Duodenal mucosa (tissue), 2 donors: ENCODE data around the gene IL23R.

Source experiments
- H3K27ac ChIP-seq: one replicate; pipeline ENCODE4 v1.7.0; 2013; ENCODE audit warnings: low read depth, low read length
- H3K27me3 ChIP-seq, 2 donors: one replicate each; pipeline ENCODE4 v1.7.0; 2013; ENCODE audit warnings: low read length in 2 of 2, control low read depth in 1 of 2; ENCODE audit not compliant: insufficient read depth in 2 of 2, control insufficient read depth in 1 of 2
- H3K36me3 ChIP-seq, 2 donors: one replicate each; pipeline ENCODE4 v1.7.0; 2013; ENCODE audit warnings: low read length in 2 of 2, control low read depth in 1 of 2; ENCODE audit not compliant: insufficient read depth in 2 of 2, control insufficient read depth in 1 of 2
- H3K4me1 ChIP-seq, 2 donors: one replicate each; pipeline ENCODE4 v1.7.0; 2013; ENCODE audit warnings: low read length in 2 of 2, control low read depth in 1 of 2; ENCODE audit not compliant: insufficient read depth in 2 of 2, control insufficient read depth in 1 of 2
- H3K4me3 ChIP-seq, 2 donors: one replicate each; pipeline ENCODE4 v1.7.0; 2013; ENCODE audit warnings: low read length in 2 of 2, low read depth in 1 of 2
- H3K9ac ChIP-seq, 2 donors: one replicate each; pipeline ENCODE4 v1.7.0; 2013; ENCODE audit warnings: low read length in 2 of 2, low read depth in 1 of 2
- H3K9me3 ChIP-seq, 2 donors: one replicate each; pipeline ENCODE4 v1.7.0; 2013; ENCODE audit warnings: low read length in 2 of 2, control low read depth in 1 of 2; ENCODE audit not compliant: control insufficient read depth in 1 of 2

IL23R gene

DNA sequence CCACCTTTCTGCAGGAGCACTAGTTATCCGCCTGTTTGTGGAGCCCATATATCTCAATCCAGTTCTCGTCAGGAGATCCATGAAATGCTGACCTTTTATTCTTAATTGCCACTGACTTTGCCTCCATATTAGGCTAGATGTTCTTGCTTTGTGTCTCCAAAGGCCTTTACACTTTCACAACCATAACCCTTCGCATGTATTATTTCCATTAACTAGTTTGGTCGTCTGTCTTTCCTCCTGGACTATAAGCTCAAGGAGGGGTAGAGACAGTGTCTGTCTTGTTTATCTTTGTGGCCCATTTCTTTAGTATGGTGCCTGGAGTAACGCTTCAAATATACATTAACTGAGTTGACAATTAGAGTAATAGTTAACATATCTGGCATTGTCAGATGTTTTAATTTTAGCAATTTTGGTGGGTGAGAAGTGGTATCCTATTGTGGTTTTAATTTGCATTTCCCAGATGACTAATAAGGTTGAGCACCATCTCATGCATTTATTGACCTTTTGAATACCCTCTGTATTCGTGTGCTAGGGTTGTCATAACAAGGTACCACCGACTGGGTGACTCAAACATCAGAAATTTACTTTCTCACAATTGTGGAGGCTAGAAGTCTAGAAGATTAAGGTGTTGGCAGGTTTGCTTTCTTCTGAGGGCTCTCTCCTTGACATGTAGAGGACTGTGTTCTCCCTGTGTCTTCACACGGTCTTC is 119.7 kb downstream of the IL23R start:
- no peak overlapping the region for H3K9ac ChIP-seq
- H3K36me3 ChIP-seq, result no peaks in the 10 kb centered on the region
- H3K4me3 ChIP-seq, result no peak overlapping the region
- no peaks in the 10 kb centered on the region for H3K27me3 ChIP-seq
- no peak overlapping the region for H3K27ac ChIP-seq
- peaks cover 0 to 5% of the 10 kb centered on the region in 2 donors for H3K4me1 ChIP-seq
- H3K9me3 ChIP-seq, result no peaks in the 10 kb centered on the region

DNA sequence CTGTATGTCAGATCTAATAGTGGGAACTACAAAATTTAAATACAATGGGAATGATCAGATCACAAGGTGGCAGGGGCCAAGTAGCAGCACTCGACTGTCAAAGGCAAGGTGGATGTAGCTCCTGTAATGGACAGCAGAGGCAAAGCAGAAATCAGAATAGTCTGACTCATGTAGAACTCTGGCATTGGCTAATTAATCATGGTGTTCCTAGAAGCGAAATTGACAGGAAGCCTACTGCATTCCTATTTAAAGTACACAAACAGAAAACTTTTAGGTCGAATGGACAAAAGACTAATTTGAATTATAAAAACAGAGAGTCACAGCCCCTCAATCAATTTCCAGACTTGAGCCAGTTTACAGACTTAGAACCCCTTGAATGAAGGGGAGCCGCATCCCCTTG is 124.0 kb downstream of the IL23R start:
- Histone ChIP-seq H3K4me1 (no peaks in the 10 kb centered on the region), H3K27me3 (no peaks in the 10 kb centered on the region), H3K4me3 (no peak overlapping the region), H3K9ac (no peak overlapping the region), H3K27ac (no peak overlapping the region), H3K36me3 (no peaks in the 10 kb centered on the region), H3K9me3 (no peaks in the 10 kb centered on the region)

DNA sequence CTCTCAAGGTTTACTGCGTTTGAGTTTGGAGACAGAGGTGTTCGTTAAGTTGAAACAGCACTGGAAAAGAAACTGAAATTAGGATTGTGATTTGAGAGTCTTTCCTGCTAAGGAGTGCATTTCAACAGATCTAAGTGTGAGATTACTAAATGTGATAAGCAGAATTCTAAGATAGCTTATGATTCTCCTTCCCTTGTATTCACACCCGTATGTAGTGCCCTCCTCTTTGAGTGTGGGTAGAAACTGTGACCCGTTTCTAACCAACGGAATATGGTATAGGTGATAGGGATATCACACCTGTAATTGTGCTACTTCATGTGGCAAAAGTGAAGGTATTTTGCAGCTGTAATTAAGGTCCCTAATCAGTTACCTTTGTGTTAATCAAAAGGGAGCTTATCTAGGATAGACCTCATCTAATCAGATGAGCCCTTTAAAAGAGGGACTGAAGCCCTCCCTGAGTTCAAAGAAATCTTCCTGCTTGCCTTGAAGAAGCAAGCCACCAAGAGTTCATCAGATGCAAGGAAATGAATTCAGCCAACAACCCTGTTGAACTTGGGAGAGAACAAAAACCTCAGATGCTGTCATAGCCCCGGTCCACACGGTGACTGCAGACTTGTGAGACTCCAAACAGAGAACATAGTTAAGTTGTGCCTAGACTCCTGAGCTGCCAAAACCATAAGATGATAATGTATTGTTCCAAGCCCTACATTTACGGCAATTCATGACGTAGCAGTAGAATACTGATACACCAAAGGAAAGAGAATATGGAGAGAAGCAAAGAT is 128.8 kb downstream of the IL23R start:
- no peaks in the 10 kb centered on the region for H3K36me3 ChIP-seq
- H3K27me3 ChIP-seq, result no peaks in the 10 kb centered on the region
- no peaks in the 10 kb centered on the region for H3K4me1 ChIP-seq
- no peak overlapping the region for H3K27ac ChIP-seq
- no peaks in the 10 kb centered on the region for H3K9me3 ChIP-seq
- no peak overlapping the region for H3K4me3 ChIP-seq
- no peak overlapping the region for H3K9ac ChIP-seq

DNA sequence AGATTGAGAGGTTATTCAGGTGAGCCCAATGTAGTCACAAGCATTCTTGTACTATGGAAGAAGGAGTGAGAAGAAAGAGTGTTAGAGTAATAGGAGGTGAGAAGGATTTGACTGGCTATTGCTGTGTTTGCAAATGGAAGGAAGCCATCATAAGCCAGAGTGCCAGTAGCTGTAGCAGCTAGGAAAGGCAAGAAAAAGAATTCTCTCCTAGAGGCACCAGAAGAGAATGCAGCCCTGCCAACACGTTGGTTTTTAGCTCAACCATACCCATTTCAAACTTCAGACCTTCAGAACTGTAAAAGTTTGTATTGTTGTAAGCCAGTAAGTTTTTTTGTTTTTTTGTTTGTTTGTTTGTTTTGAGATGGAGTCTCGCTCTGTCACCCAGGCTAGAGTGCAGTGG is 132.5 kb downstream of the IL23R start:
- no peak overlapping the region for H3K27ac ChIP-seq
- no peak overlapping the region for H3K4me3 ChIP-seq
- H3K36me3 ChIP-seq, result no peaks in the 10 kb centered on the region
- no peak overlapping the region for H3K9ac ChIP-seq
- H3K9me3 ChIP-seq, result no peaks in the 10 kb centered on the region
- no peaks in the 10 kb centered on the region for H3K27me3 ChIP-seq
- H3K4me1 ChIP-seq, result no peaks in the 10 kb centered on the region

DNA sequence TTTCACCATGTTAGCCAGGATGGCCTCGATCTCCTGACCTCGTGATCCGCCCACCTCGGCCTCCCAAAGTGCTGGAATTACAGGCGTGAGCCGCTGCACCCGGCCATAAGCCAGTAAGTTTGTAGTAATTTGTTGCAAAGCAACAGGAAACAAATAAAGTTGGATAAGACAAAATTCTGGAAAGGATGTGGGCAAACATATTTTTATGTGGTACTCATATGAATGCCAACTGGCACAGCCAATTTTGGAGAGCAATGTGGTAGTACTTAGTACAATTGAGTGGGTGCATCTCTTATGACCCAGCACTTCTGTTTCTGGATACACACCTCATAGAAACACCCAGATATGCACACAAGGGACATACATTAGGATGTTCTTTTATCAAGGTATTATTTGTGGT is 133.0 kb downstream of the IL23R start:
- Histone ChIP-seq H3K9ac (no peak overlapping the region), H3K4me1 (no peaks in the 10 kb centered on the region), H3K36me3 (no peaks in the 10 kb centered on the region), H3K27me3 (no peaks in the 10 kb centered on the region), H3K9me3 (no peaks in the 10 kb centered on the region), H3K27ac (no peak overlapping the region), H3K4me3 (no peak overlapping the region)

DNA sequence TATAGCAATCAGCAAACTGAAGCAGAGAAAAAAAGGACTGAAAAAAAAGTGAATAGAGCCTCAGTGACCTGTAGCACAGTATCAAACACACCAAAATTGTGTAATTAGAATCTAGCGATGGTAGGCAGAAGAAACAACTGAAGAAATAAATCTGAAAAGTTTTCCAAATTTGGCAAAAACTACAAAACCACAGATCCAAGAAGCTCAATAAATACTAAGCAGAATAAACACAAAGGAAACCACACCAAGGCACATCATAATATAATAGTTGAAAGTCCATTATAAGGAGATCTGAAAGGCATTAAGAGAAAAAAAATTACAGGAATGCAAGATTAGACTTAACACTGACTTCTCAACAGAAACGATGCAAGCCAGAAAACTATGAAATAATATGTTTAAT is 134.3 kb downstream of the IL23R start:
- Histone ChIP-seq H3K4me1 (no peaks in the 10 kb centered on the region), H3K4me3 (no peak overlapping the region), H3K27ac (no peak overlapping the region), H3K9ac (no peak overlapping the region), H3K9me3 (no peaks in the 10 kb centered on the region), H3K27me3 (no peaks in the 10 kb centered on the region), H3K36me3 (no peaks in the 10 kb centered on the region)

DNA sequence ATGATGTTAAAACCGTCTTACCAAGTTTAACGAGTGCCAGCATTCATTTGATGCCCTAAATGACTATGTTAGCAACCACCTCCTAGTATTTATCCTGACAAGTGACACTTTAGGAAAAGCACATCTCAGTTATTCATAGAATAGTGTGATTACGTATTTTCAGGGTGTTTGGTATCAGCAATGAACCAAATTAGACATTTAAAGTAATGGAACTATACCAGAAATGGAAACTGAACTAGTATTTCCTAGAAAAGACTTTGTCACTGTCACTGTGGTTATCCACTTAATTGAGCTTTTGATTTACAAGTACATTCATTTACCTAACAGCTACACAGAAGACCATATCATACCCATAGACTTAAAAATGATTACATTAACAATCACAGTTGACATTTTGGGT is 137.8 kb downstream of the IL23R start:
- no peak overlapping the region for H3K9ac ChIP-seq
- no peaks in the 10 kb centered on the region for H3K9me3 ChIP-seq
- no peaks in the 10 kb centered on the region for H3K4me1 ChIP-seq
- peaks cover 12 to 13% of the 10 kb centered on the region in 2 donors for H3K27me3 ChIP-seq
- H3K36me3 ChIP-seq, result no peaks in the 10 kb centered on the region
- H3K27ac ChIP-seq, result no peak overlapping the region
- no peak overlapping the region for H3K4me3 ChIP-seq

DNA sequence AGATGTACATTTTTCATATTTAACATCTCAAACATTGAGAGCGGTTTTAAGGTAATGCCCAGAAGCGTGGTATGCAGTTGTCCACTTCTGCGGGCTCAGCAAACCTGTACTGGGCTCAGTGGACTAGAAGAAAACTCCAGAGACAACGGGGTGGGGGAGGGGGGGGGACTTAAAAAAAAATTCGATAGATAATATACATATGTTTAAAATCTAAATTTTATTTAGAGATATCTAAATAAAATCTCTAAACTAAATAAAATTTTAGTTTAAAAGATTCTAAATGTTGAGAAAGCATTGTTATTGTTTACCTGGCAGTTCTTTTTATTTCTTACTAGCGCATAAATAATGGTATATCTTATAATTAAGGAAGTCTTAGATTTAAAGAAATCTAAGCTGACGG is 140.3 kb downstream of the IL23R start:
- Histone ChIP-seq H3K9ac (no peak overlapping the region), H3K4me1 (no peaks in the 10 kb centered on the region), H3K9me3 (no peaks in the 10 kb centered on the region), H3K4me3 (no peak overlapping the region), H3K27ac (no peak overlapping the region), H3K36me3 (no peaks in the 10 kb centered on the region), H3K27me3 (peaks cover 12 to 13% of the 10 kb centered on the region in 2 donors)

DNA sequence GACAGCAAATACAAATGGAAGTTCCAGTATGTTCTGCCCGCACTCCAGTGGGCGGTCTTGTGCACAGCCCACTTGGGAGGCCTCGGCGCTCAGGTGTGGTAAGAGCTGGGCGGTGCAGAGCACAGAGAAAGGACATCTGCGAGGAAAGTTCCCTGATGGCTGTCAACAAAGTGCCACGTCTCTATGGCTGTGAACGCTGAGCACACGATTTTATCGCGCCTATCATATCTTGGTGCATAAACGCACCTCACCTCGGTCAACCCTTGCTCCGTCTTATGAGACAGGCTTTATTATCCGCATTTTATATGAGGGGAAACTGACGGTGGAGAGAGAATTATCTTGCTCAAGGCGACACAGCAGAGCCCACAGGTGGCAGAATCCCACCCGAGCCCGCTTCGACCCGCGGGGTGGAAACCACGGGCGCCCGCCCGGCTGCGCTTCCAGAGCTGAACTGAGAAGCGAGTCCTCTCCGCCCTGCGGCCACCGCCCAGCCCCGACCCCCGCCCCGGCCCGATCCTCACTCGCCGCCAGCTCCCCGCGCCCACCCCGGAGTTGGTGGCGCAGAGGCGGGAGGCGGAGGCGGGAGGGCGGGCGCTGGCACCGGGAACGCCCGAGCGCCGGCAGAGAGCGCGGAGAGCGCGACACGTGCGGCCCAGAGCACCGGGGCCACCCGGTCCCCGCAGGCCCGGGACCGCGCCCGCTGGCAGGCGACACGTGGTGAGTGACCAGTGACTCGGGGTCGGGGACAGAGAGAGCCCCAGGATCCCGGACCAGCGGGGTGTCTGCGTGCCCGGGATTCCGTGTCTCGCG is 141.2 kb downstream of the IL23R start, which contains the start of gene IL12RB2:
TSS of gene IL12RB2 (plus strand) at position 623 of the 810 bp plus-strand sequence. CDS start 12,496 bp downstream, outside the sequence.
- peak within 1 kb of the TSS; percentile 29 to 69 for H3K4me3 ChIP-seq
- H3K36me3 ChIP-seq, result no peaks in the 10 kb centered on the region
- H3K27ac ChIP-seq, result no peak within 1 kb of the TSS
- H3K4me1 ChIP-seq, result no peaks in the 10 kb centered on the region
- peaks cover 12 to 13% of the 10 kb centered on the region in 2 donors for H3K27me3 ChIP-seq
- peak within 1 kb of the TSS in 1 of 2 donors; percentile 56 for H3K9ac ChIP-seq
- H3K9me3 ChIP-seq, result no peaks in the 10 kb centered on the region

DNA sequence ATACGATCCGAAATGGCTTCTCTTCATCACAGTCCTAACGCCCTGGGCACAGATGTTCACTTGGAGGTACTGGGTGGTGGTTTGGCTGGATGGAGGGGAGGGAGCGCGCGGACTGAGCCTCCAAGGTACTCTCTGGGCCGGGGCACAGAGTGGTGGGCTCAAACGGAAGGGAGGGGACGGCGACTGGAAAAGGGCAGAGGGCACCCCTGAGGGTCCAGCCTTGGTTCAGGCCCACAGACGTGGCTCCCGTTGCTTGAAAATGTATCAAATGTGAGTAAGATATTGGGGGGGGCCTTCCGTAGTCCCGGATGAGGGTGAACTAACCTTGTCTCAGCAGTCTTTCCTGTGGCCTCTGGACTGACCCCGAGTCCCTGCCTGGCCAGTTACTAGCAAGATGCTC is 141.9 kb downstream of the IL23R start:
- Histone ChIP-seq H3K9me3 (no peaks in the 10 kb centered on the region), H3K27me3 (peaks cover 12 to 13% of the 10 kb centered on the region in 2 donors), H3K9ac (no peak overlapping the region), H3K4me1 (no peaks in the 10 kb centered on the region), H3K4me3 (peak overlapping the region in 1 of 2 donors; percentile 16), H3K27ac (no peak overlapping the region), H3K36me3 (no peaks in the 10 kb centered on the region)
